ENCODE measurements around the gene PDXK.

- TF ChIP-seq CBFB (CRISPR knock-in tag; IDR thresholded peaks at IDR 0.05): no peak
- TF ChIP-seq ZBTB7A (IDR thresholded peaks at IDR 0.05; ENCODE audit: borderline replicate concordance, control insufficient read depth, low read depth, low read length): no peak
- no peak for TF ChIP-seq IRF1 (CRISPR knock-in tag; IDR thresholded peaks at IDR 0.05; ENCODE audit: borderline replicate concordance)
- TF ChIP-seq EZH2 (IDR thresholded peaks at IDR 0.05; ENCODE audit: borderline replicate concordance, low read depth, low read length): no peak
- TF ChIP-seq ZC3H11A (IDR thresholded peaks at IDR 0.05; ENCODE audit: low read depth, low read length): no peak
- TF ChIP-seq SP1 (CRISPR knock-in tag; IDR thresholded peaks at IDR 0.05): no peak
- no peak for TF ChIP-seq POLR3G (IDR thresholded peaks at IDR 0.05; ENCODE audit: extremely low read depth, insufficient read length, insufficient replicate concordance)
- no peak for TF ChIP-seq NR2C1 (IDR thresholded peaks at IDR 0.05)
- TF ChIP-seq NR2C1 (tag; IDR thresholded peaks at IDR 0.05): no peak
- no peak for TF ChIP-seq ETV6 (IDR thresholded peaks at IDR 0.05; ENCODE audit: borderline replicate concordance in 1 of 2, low read depth in 2 of 2, low read length in 1 of 2)
- TF ChIP-seq ETV6 (CRISPR knock-in tag; IDR thresholded peaks at IDR 0.05; ENCODE audit: borderline replicate concordance): no peak
- TF ChIP-seq ATF2 (CRISPR knock-in tag; IDR thresholded peaks at IDR 0.05): no peak
- no peak for TF ChIP-seq MEF2A (IDR thresholded peaks at IDR 0.05; ENCODE audit: control insufficient read depth, low read depth, low read length)
These were observed 17.4 kb downstream of the PDXK start for GRCh38 chr21:43736224-43736883.

Measured in K562 (cell line).